GM19238 (cell line): ENCODE data around the gene SLC25A34.
"Not testable (repeated sequence)": the region's sequence is repeated elsewhere in the genome, so short reads cannot be mapped to it uniquely, and the experiment has no call there.

Experiments
- DNase-seq: peaks from one replicate; pipeline ENCODE4 v3.0.0; 2011; ENCODE audit warnings: low spot score; ENCODE audit not compliant: insufficient read length

Gene SLC25A34

DNA sequence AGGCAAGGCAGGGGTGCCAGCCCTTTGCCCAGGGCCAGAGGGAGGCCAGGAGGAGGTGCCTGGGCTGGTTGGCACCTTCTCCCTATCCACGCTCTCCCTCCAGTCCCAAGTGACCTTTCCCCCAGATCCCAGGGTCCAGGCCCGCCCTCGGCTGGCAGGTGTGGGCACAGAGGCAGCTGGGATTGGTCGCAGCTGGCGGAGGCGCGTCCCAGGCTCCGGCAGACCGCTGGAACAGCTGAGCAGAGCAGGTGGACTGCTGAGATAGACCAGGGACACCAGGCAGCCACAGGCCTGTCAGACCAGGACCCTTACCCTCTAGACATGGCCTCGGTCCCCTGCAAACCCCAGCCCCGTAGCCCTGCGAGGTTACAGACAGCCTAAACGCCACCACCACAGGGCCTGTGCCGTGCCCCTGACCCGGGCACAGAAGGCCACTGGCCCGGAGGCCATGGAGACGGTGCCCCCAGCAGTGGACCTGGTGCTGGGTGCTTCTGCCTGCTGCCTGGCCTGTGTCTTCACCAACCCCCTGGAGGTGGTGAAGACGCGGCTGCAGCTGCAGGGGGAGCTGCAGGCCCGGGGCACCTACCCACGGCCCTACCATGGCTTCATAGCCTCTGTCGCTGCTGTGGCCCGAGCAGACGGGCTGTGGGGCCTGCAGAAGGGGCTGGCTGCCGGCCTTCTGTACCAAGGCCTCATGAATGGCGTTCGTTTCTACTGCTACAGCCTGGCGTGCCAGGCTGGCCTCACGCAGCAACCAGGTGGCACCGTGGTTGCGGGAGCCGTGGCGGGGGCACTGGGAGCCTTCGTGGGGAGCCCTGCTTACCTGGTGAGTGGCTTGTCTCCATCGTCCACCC lies at the start of gene SLC25A34:
Gene SLC25A34 (plus strand): TSS at position 221 of the 854 bp plus-strand sequence. CDS start 228 bp downstream, at position 449.
- no peak for DNase-seq

- no peak for DNase-seq
These were observed 48.6 kb upstream of the SLC25A34 start for GRCh38 chr1:15687446-15687845.

DNA sequence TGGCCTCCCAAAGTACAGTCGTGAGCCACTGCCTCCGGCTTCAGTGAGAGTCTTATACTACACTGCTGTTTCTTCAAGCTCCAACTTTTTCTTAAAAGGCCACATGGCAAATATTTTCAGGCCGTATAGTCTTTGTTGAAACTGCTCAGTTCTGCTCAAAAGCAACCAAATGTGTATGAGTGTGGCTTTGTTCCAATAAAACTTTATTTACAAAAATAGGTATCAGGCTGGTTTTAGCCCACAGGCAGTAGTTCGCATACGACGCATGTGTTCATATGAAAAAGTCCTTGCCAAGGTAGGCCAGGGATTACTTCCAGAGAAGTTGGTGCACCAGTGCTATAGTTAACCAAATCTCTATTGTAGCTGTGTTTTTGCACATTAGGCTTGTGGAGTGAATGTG lies 45.7 kb upstream of the SLC25A34 start:
- DNase-seq: no peak

DNA sequence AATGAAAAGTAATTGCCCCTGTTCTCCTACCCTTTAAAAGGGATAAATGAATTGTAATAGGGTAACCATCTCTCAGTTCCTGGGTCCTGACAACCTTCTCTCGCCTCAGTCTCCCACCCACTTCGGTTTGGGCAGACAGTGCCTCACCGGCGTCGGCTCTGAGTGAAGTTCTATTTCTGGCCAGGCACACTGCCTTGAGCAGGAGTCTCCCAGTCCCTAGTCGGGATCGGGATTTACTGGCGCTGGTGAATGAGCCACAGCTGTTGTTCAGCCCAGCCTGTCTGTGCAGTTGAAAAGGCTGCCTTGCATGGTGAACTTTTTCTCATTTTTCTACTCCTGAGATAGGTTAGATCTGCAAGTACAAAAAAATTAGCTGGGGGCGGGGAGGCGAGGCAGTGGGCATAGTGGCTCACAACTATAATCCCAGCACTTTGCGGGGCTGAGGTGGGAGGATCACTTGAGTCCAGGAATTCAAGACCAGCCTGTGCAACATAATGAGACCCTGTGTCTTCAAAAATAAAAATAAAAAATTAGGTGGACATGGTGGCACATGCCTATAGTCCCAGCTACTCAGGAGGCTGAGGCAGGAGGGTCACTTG lies 44.5 kb upstream of the SLC25A34 start:
- no peak for DNase-seq

- no peak for DNase-seq
These were observed 43.9 kb upstream of the SLC25A34 start for GRCh38 chr1:15692121-15692682.

- DNase-seq: no peak
These were observed 42.7 kb upstream of the SLC25A34 start for GRCh38 chr1:15693371-15693770.

- peak; percentile 86 for DNase-seq
These were observed 39.0 kb upstream of the SLC25A34 start for GRCh38 chr1:15696956-15697521.

DNA sequence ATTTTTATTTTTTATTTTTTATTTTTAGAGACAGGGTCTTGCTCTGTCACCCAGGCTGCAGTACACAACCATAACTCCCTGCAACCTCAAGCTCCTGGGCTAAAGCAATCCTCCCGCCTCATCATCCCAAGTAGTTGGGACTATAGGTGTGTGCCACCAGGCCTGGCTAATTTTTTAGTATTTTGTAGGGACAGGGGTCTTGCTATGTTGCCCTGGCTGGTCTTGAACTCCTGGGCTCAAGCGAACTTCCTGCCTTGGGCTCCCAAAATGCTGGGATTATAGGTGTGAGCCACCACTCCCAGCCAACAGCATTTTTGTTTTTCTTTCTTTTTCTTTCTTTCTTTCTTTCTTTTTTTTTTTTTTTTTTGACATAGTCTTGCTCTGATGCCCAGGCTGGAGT lies 37.9 kb upstream of the SLC25A34 start:
- DNase-seq: no peak

DNA sequence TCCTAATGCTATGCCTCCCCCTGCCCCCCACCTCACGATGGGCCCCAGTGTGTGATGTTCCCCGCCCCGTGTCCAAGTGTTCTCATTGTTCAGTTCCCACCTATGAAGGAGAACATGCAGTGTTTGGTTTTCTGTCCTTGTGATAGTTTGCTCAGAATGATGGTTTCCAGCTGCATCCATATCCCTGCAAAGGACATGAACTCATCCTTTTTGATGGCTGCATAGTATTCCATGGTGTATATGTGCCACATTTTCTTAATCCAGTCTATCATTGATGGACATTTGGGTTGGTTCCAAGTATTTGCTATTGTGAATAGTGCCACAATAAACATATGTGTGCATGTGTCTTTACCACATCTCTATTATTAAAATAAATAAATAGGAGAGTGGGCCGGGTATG lies 36.7 kb upstream of the SLC25A34 start:
- DNase-seq: not testable (repeated sequence)

GRCh38 chr1:15700508-15700907 lies 35.5 kb upstream of the SLC25A34 start:
- DNase-seq: no peak

- no peak for DNase-seq
These were observed 34.3 kb upstream of the SLC25A34 start for GRCh38 chr1:15701784-15702183.

- no peak for DNase-seq
These were observed 33.1 kb upstream of the SLC25A34 start for GRCh38 chr1:15702722-15703550.

GRCh38 chr1:15703562-15703961 lies 32.5 kb upstream of the SLC25A34 start:
- DNase-seq: no peak

- no peak for DNase-seq
These were observed 31.4 kb upstream of the SLC25A34 start for GRCh38 chr1:15704526-15705183.

GRCh38 chr1:15705184-15705566 lies 30.9 kb upstream of the SLC25A34 start:
- DNase-seq: no peak

- no peak for DNase-seq
These were observed 29.3 kb upstream of the SLC25A34 start for GRCh38 chr1:15706751-15707150.

GRCh38 chr1:15707239-15707925 lies 28.7 kb upstream of the SLC25A34 start:
- DNase-seq: no peak

DNA sequence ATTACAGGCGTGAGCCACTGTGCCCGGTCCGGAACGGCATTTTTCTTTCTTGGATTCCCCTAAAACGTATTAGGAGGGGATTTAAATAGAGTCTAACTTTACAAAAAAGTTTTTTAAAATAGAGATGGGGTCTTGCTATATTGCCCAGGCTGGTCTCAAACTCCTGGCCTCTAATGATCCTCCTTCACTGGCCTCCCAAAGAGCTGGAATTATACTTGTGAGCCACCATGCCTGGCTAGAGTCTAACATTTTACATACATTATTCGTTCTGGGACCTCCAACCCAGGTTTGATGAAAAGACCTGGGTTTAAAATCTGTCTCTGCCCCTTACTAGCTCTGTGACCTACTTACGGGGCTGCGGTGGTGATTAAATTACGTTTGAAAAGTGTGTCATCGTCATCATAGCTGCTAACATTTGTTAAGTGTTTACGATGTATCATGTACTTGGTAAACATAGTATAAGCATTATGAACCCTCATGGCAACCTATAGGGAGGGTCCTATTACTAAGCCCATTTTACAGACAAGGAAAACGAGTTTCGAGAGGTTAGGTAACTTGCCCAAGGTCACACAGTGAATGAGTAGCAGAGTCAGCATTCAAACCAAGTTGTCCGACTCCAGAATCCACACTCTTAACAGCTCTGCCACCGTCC lies 27.4 kb upstream of the SLC25A34 start:
- DNase-seq: no peak

DNA sequence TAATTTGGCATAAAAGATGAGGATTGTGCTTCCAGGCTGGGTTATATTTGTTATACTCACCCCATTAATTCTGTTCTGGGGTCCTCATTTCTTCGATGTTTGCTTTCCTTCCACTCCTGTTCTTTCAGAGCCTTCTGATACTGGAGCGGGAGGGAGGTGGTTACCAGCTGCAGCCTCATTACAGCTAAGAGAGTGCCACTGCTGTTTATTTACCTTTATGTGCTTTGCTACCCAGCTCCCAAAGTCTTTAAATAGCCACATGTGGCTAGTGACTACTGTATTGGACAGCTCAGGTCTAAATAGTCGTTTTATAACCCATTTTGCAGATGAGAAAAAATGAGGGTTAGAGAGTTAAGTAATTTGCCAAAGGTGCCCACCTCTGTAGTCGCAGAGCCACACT lies 26.8 kb upstream of the SLC25A34 start:
- DNase-seq: no peak

DNA sequence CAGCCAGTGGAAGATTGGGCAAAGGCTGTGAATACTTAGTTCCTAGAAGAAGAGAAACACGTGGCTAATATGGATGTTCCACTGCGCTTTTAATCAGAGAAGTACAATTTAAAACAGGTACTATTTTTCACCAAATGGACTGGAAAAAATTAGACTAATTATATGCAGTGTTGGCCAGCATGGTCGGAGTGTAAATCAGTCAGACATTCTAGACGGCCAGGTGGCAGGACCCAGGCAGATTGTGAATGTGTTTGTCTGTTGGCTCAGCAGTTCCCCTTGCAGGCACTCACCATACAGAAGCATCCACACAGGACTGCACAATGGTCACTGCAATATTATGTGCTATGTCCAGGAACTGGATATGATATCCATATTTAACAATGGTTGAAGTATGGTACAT lies 23.9 kb upstream of the SLC25A34 start:
- DNase-seq: no peak
